ENCODE measurements around the gene GNAQ. TPM values are rescaled to one million over a fixed set of nuclear protein-coding genes. Genes with fewer than 3 reads are reported as not detected.

GNAQ gene
- total and polyA plus RNA-seq, 2 of the 13 experiments (the other 11 are each of a cell fraction or from before 2014, with no cell fraction given), result 16.5 to 17.7 TPM

DNA sequence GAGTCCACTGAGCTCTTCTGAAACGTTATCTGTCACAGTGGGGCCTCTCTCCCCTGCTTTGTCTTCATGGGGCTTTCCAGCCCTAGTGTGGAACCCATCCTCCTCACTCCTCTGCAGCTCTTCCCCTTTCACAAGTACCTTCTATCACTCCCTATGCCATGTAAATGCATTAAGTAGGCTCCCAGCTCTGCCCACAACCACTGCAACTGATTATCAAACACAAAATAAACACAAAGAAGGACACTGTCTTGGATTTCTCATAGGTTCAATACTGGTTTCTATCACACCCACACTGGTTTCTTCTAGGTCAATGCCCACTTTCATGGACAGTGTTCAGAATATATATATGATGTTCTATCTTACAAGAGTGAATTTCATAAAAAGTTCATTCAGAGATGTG, 139.4 kb downstream of the GNAQ start:
- Histone ChIP-seq H4K20me1 (ENCODE audit: insufficient read depth, low read length) (no peaks in the 10 kb centered on the region), H3K36me3 (replicated peaks in 1 of 2; ENCODE audit: control insufficient read depth in 1 of 2, insufficient read depth in 2 of 2, low read length in 2 of 2) (peaks cover 2 to 4% of the 10 kb centered on the region in 2 experiments; a peak in 1 of 5 replicates), H3K27me3 (ENCODE audit: control insufficient read depth in 1 of 2, insufficient read depth in 2 of 2, low read length in 2 of 2) (no peaks in the 10 kb centered on the region), H3K9ac (ENCODE audit: insufficient read depth, low read depth, low read length) (no peak overlapping the region), H3K4me1 (ENCODE audit: insufficient read depth, low read length) (no peaks in the 10 kb centered on the region), H3K4me2 (ENCODE audit: low read depth, low read length) (no peak overlapping the region), H3K79me2 (ENCODE audit: insufficient read depth, low read length) (no peaks in the 10 kb centered on the region), H3K4me3 (replicated peaks in 1 of 3; ENCODE audit: insufficient read depth in 1 of 3, low read depth in 2 of 3, low read length in 3 of 3) (no peak overlapping the region), H3K9me3 (ENCODE audit: low read length) (no peaks in the 10 kb centered on the region), H2AFZ (ENCODE audit: low read length) (no peak overlapping the region), H3K27ac (ENCODE audit: extremely low read length, insufficient read depth, low read length) (no peak overlapping the region)
- in situ Hi-C loops (cut with HindIII; ENCODE audit: extremely low pct_ligation_motif_present, low pct_unique_long_range_greater_than_20kb), result no loop called here
- TF ChIP-seq, protein P1, sequence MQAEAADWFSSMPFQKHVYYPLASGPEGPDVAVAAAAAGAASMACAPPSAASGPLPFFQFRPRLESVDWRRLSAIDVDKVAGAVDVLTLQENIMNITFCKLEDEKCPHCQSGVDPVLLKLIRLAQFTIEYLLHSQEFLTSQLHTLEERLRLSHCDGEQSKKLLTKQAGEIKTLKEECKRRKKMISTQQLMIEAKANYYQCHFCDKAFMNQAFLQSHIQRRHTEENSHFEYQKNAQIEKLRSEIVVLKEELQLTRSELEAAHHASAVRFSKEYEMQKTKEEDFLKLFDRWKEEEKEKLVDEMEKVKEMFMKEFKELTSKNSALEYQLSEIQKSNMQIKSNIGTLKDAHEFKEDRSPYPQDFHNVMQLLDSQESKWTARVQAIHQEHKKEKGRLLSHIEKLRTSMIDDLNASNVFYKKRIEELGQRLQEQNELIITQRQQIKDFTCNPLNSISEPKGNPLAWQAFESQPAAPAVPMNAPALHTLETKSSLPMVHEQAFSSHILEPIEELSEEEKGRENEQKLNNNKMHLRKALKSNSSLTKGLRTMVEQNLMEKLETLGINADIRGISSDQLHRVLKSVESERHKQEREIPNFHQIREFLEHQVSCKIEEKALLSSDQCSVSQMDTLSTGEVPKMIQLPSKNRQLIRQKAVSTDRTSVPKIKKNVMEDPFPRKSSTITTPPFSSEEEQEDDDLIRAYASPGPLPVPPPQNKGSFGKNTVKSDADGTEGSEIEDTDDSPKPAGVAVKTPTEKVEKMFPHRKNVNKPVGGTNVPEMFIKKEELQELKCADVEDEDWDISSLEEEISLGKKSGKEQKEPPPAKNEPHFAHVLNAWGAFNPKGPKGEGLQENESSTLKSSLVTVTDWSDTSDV (CRISPR knock-in tag; IDR thresholded peaks at IDR 0.05), result no peak
- TF ChIP-seq RNF219 (CRISPR knock-in tag; IDR thresholded peaks at IDR 0.05) (no peak), ETS1 (CRISPR knock-in tag; IDR thresholded peaks at IDR 0.05) (no peak), ZSCAN5A (CRISPR knock-in tag; IDR thresholded peaks at IDR 0.05; ENCODE audit: borderline replicate concordance) (no peak), CEBPB (IDR thresholded peaks at IDR 0.05; ENCODE audit: borderline replicate concordance, low read depth, low read length) (no peak), SP1 (IDR thresholded peaks at IDR 0.05) (no peak), SP1 (CRISPR knock-in tag; IDR thresholded peaks at IDR 0.05) (no peak), DMTF1 (CRISPR knock-in tag; IDR thresholded peaks at IDR 0.05) (no peak), ZSCAN9 (CRISPR knock-in tag; IDR thresholded peaks at IDR 0.05; ENCODE audit: borderline replicate concordance) (no peak), ZNF501 (CRISPR knock-in tag; IDR thresholded peaks at IDR 0.05) (no peak)
- TF ChIP-seq, protein P2, sequence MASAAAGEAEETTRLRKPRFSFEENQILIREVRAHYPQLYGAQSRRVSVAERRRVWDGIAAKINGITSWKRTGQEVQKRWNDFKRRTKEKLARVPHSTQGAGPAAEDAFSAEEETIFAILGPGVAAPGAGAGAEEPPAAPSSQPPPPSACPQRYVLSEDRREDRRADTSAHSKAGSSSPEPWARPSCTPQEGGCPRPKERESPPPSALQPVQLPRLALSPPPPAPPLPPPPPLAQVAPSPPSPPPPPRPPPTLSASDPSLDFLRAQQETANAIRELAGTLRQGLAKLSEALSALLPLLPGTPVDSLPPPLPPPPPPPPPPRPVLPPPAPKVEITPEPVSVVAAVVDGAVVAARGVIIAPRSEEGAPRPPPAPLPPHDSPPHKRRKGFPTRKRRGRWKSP (CRISPR knock-in tag; IDR thresholded peaks at IDR 0.05), result no peak
- ATAC-seq (no peak), DNase-seq (ENCODE audit: low spot score) (no peak), FAIRE-seq (no peak)
- CTCF ChIA-PET (ENCODE audit: low intra/inter-chr PET ratio, low total read pairs), result no interaction called here
- intact Hi-C loops (cut with micrococcal nuclease; ENCODE audit: unreplicated experiment), result no loop called here
- BruUV-seq (replicated peaks), result no TSS peak
- POLR2A ChIA-PET, result no interaction called here
- WGBS (ENCODE audit: low lambda C conversion rate), result 79% methylated on average over 1 of the region's 1 CpG

Measured in HepG2 (cell line).